Myocyte (in vitro differentiated cells): Measurements from ENCODE around the gene PITX1. TPM values are rescaled to one million over a fixed set of nuclear protein-coding genes. Genes with fewer than 3 reads are reported as not detected.
"Not testable (repeated sequence)": the region's sequence is repeated elsewhere in the genome, so short reads cannot be mapped to it uniquely, and the experiment has no call there.

ENCODE experiments used
- DNase-seq: peaks from one replicate; pipeline ENCODE4 v3.0.0-alpha.2; 2012; ENCODE audit warnings: low read depth
- polyA plus RNA-seq: library from polyadenylated mRNA; unstranded; fragments of >200 nt; gene quantifications from one replicate; pipeline ENCODE4 v1.2.1, GENCODE V29; 2012; ENCODE audit warnings: missing spikeins
- total RNA-seq: library from RNA; depleted of rRNA; stranded (reverse); fragments of >200 nt; gene quantifications from 2 replicates; pipeline ENCODE4 v1.2.3, GENCODE V29; 2014

The PITX1 gene
- 2.9 and 5.5 TPM in 2 replicates for total RNA-seq
- polyA plus RNA-seq, result 1.2 TPM

GRCh38 chr5:135033901-135034235 is at the start of gene PITX1:
PITX1 (minus strand) TSS chr5:135034228; CDS start chr5:135033881, 347 bp downstream.
- DNase-seq, result no peak

- DNase-seq, result not testable (repeated sequence)
Measured at GRCh38 chr5:135083334-135083733, 49.3 kb upstream of the PITX1 start.

GRCh38 chr5:135081240-135081639 is 47.2 kb upstream of the PITX1 start:
- DNase-seq, result no peak

GRCh38 chr5:135079760-135080159 is 45.7 kb upstream of the PITX1 start:
- DNase-seq, result no peak

- no peak for DNase-seq
Measured at GRCh38 chr5:135079099-135079681, 45.2 kb upstream of the PITX1 start.

- DNase-seq, result no peak
Measured at GRCh38 chr5:135076801-135077200, 42.8 kb upstream of the PITX1 start.

- no peak for DNase-seq
Measured at GRCh38 chr5:135076051-135076491, 42.0 kb upstream of the PITX1 start.

GRCh38 chr5:135075621-135076020 is 41.6 kb upstream of the PITX1 start:
- no peak for DNase-seq

- DNase-seq, result no peak
Measured at GRCh38 chr5:135073761-135074345, 39.8 kb upstream of the PITX1 start.

- DNase-seq, result peak; percentile 36
Measured at GRCh38 chr5:135072387-135073281, 38.6 kb upstream of the PITX1 start.

- DNase-seq, result no peak
Measured at GRCh38 chr5:135071311-135071710, 37.3 kb upstream of the PITX1 start.

GRCh38 chr5:135069895-135070657 is 36.0 kb upstream of the PITX1 start:
- no peak for DNase-seq

GRCh38 chr5:135069016-135069770 is 35.2 kb upstream of the PITX1 start:
- no peak for DNase-seq

GRCh38 chr5:135067587-135067986 is 33.6 kb upstream of the PITX1 start:
- no peak for DNase-seq

- no peak for DNase-seq
Measured at GRCh38 chr5:135066781-135067180, 32.8 kb upstream of the PITX1 start.

GRCh38 chr5:135065306-135066265 is 31.6 kb upstream of the PITX1 start:
- DNase-seq, result no peak

GRCh38 chr5:135064235-135064570 is 30.2 kb upstream of the PITX1 start:
- DNase-seq, result no peak

- DNase-seq, result peak; percentile 64
Measured at GRCh38 chr5:135063511-135064234, 29.6 kb upstream of the PITX1 start.

GRCh38 chr5:135063056-135063445 is 29.0 kb upstream of the PITX1 start:
- no peak for DNase-seq
